ENCODE measurements around the gene PSME3IP1. TPM values are rescaled to one million over a fixed set of nuclear protein-coding genes. Genes with fewer than 3 reads are reported as not detected.

The PSME3IP1 gene
- total RNA-seq, 3 donors from 2014 or later (not counting 1 experiment from before 2014, with no cell fraction given): 129 to 148 (median 133) TPM

DNA sequence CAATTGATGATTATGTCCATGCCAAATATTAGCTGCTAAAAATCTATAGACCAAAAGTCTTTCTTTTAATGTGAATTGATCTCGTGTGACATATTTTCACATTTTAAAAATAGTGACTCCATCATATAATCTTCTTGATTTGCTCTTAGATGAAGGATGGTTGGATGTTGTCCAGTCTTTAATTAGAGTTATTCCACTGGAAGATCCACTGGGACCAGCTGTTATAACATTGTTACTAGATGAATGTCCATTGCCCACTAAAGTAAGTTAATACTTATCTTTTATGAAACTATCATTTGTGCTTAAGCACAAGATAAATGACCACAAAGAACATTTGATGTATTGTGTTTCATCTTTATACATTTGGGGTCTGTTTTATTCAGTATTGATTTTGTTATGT lies 23.1 kb upstream of the PSME3IP1 start:
- Mint-ChIP-seq H3K9me3 (no peaks in the 10 kb centered on the region), H3K4me1 (no peaks in the 10 kb centered on the region), H3K27ac (no peak overlapping the region), H3K36me3 (peaks cover 21% of the 10 kb centered on the region), H3K27me3 (ENCODE audit: low read depth in 2 of 2) (no peaks in the 10 kb centered on the region), H3K4me3 (no peak overlapping the region)
- no peak for ATAC-seq
- intact Hi-C loops (cut with micrococcal nuclease): no loop called here
- Histone ChIP-seq H3K9me3 (ENCODE audit: control insufficient read depth, insufficient read depth, low read length) (no peaks in the 10 kb centered on the region), H3K4me3 (ENCODE audit: low read length) (no peak overlapping the region), H3K27ac (ENCODE audit: low read length) (no peak overlapping the region), H3K4me1 (ENCODE audit: control insufficient read depth, insufficient read depth, low read length) (no peaks in the 10 kb centered on the region), H3K36me3 (ENCODE audit: control insufficient read depth, insufficient read depth, low read length) (peaks cover 66% of the 10 kb centered on the region), H3K27me3 (ENCODE audit: control insufficient read depth, insufficient read depth, low read length) (no peaks in the 10 kb centered on the region)
- DNase-seq: no peak
- TF ChIP-seq, protein P1, sequence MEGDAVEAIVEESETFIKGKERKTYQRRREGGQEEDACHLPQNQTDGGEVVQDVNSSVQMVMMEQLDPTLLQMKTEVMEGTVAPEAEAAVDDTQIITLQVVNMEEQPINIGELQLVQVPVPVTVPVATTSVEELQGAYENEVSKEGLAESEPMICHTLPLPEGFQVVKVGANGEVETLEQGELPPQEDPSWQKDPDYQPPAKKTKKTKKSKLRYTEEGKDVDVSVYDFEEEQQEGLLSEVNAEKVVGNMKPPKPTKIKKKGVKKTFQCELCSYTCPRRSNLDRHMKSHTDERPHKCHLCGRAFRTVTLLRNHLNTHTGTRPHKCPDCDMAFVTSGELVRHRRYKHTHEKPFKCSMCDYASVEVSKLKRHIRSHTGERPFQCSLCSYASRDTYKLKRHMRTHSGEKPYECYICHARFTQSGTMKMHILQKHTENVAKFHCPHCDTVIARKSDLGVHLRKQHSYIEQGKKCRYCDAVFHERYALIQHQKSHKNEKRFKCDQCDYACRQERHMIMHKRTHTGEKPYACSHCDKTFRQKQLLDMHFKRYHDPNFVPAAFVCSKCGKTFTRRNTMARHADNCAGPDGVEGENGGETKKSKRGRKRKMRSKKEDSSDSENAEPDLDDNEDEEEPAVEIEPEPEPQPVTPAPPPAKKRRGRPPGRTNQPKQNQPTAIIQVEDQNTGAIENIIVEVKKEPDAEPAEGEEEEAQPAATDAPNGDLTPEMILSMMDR (IDR thresholded peaks at IDR 0.05): no peak
- no CpG with 5 or more reads among the region's 1 CpG for WGBS (ENCODE audit: insufficient coverage)

GRCh38 chr16:57204675-57205074 lies 18.8 kb upstream of the PSME3IP1 start:
- Histone ChIP-seq H3K4me1 (ENCODE audit: control insufficient read depth, insufficient read depth, low read length) (no peaks in the 10 kb centered on the region), H3K27ac (ENCODE audit: low read length) (no peak overlapping the region), H3K27me3 (ENCODE audit: control insufficient read depth, insufficient read depth, low read length) (no peaks in the 10 kb centered on the region), H3K36me3 (ENCODE audit: control insufficient read depth, insufficient read depth, low read length) (peaks cover 43% of the 10 kb centered on the region), H3K9me3 (ENCODE audit: control insufficient read depth, insufficient read depth, low read length) (no peaks in the 10 kb centered on the region), H3K4me3 (ENCODE audit: low read length) (no peak overlapping the region)
- H3K27ac Mint-ChIP-seq: no peak overlapping the region
- no peak overlapping the region for H3K4me3 Mint-ChIP-seq
- ATAC-seq: no peak
- H3K36me3 Mint-ChIP-seq: peaks cover 9% of the 10 kb centered on the region
- intact Hi-C loops (cut with micrococcal nuclease): no loop called here
- DNase-seq: no peak
- 97% methylated on average over 12 of the region's 12 CpGs for WGBS (ENCODE audit: insufficient coverage)
- TF ChIP-seq, protein P1 (IDR thresholded peaks at IDR 0.05): no peak
- no peaks in the 10 kb centered on the region for H3K27me3 Mint-ChIP-seq (ENCODE audit: low read depth in 2 of 2)
- H3K9me3 Mint-ChIP-seq: no peaks in the 10 kb centered on the region
- H3K4me1 Mint-ChIP-seq: peaks cover 0 to 4% of the 10 kb centered on the region in 2 donors

GRCh38 chr16:57203451-57203850 lies 17.6 kb upstream of the PSME3IP1 start:
- H3K27ac Mint-ChIP-seq: peak overlapping the region in 1 of 2 donors; percentile 8
- no peaks in the 10 kb centered on the region for H3K9me3 Mint-ChIP-seq
- 89% methylated on average over 1 of the region's 1 CpG for WGBS (ENCODE audit: insufficient coverage)
- no peak overlapping the region for H3K4me3 Mint-ChIP-seq
- H3K27ac ChIP-seq (ENCODE audit: low read length): no peak overlapping the region
- no peaks in the 10 kb centered on the region for H3K27me3 Mint-ChIP-seq (ENCODE audit: low read depth in 2 of 2)
- H3K4me1 ChIP-seq (ENCODE audit: control insufficient read depth, insufficient read depth, low read length): no peaks in the 10 kb centered on the region
- intact Hi-C loops (cut with micrococcal nuclease): no loop called here
- TF ChIP-seq, protein P1 (IDR thresholded peaks at IDR 0.05): no peak
- no peaks in the 10 kb centered on the region for H3K27me3 ChIP-seq (ENCODE audit: control insufficient read depth, insufficient read depth, low read length)
- ATAC-seq: no peak
- H3K36me3 Mint-ChIP-seq: peaks cover 9% of the 10 kb centered on the region
- no peak for DNase-seq
- H3K4me1 Mint-ChIP-seq: peaks cover 4 to 11% of the 10 kb centered on the region in 2 donors
- H3K9me3 ChIP-seq (ENCODE audit: control insufficient read depth, insufficient read depth, low read length): no peaks in the 10 kb centered on the region
- peaks cover 37% of the 10 kb centered on the region for H3K36me3 ChIP-seq (ENCODE audit: control insufficient read depth, insufficient read depth, low read length)
- no peak overlapping the region for H3K4me3 ChIP-seq (ENCODE audit: low read length)

All from natural killer cell (primary cell).